GF-D8 (cell line): Measurements from ENCODE around the gene GALNT18.

Experiments
- DNase-seq: peaks from one replicate; lab custom pipeline; 2025; lab: John Stamatoyannopoulos, UW

GALNT18 gene

DNA sequence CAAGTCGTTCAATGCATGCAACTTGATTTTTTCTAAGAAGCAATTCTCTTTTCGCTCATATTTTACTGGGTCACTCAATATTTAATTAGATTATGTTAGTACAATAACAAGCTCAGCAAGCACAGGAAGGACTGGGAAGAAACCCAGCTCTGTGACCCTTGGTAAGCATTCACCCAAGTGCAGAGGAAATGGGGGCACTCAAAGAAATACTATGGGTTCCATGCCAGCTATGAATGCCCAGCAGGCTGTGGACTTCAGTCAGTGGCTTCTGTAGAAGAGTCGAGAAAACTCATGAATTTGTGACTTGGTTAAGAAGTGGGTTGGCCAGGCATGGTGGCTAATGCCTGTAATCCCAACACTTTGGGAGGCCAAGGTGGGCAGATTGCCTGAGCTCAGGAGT lies 123.6 kb downstream of the GALNT18 start:
- DNase-seq, result no peak

DNA sequence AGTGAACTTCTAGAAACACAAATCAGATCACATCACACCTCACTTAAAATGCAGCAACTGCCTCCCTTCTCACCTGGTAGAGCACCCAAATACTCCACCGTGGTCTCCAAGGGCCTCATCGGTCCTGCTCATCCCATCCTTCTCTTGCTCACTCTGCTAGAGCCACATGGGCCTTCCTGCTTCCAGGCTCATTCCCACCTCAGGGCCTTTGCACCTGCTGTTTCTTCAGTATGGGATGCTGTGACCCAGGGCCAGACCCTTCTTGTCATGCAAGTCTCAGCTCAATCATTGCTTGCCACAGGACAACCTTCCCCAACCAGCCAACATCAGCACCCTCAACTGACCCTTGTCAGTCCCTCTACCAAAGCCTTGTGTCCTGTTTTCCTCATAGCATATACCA lies 124.9 kb downstream of the GALNT18 start:
- no peak for DNase-seq

DNA sequence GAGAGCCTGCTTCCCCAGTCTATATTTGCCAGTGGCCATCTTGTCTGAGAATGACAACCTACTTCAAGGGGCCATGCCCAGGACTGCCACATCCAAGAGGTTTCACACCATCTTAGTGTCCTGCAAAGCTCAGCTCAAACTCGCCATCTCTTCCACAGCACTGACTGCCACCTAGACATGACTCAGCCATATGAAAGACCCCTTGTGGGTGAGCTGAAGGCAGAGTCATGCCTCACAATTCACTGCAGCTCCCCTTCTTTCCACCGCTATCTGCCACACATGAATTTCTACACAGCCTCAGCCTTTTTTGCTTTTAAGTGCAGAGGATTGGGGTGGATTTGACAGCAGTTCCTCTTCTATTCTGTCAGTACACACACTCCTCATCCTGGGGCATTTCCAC lies 127.5 kb downstream of the GALNT18 start:
- DNase-seq, result no peak

DNA sequence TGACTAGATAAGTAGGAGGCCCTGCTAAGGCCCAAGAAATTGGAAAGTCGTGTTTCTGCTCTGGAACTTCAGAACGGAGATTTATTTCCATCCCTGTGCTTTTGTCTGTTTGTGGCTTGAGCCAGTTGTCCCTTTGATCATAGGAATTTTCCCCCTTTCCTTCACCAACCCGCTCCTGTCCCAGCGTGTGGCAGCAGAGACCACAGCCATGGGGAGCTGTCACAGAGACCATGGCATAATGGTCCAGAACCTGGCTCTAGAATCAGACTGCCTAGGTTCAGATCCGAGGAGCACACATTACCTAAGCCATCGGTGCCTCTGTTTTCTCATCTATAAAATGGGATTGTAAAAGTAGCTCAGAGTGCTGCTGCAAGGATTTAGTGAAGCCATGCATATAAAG lies 128.1 kb downstream of the GALNT18 start:
- no peak for DNase-seq

DNA sequence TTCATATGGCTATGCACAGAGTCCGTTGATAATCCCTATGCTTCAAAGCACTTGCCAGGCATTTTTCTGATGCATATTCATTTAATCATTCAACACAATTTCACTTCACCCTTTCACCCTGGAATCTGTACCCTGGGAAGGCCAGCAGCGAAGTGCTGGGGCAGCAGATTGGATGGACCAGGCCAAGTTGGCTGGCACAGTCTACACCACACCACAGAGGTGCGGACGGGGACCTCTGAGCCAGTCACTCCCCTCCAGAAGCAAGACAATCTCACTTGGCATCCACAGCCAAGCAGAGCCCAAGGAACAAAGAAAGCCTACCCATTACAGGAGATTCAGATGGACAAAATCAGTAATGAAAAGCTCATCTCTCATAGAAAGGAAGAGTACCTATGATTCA lies 130.2 kb downstream of the GALNT18 start:
- no peak for DNase-seq

DNA sequence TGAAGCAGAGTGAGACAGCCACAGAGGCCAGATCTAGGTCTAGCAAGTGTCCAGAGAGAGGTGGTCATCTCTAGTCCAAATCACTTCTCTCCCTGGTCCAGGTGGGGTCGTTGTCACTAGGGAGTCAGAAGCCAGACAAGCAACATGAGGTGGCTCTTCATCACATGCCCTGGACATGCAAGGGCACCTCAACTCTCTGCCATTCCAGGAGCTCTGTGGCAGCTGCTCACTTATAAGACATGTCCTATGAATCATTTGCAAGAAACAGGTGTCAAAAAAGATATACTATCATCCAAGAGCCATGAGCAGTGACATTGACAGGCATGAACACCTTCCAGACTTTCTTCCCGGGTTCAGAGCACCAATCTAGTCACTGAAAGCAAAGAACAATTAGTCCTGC lies 130.8 kb downstream of the GALNT18 start:
- no peak for DNase-seq

DNA sequence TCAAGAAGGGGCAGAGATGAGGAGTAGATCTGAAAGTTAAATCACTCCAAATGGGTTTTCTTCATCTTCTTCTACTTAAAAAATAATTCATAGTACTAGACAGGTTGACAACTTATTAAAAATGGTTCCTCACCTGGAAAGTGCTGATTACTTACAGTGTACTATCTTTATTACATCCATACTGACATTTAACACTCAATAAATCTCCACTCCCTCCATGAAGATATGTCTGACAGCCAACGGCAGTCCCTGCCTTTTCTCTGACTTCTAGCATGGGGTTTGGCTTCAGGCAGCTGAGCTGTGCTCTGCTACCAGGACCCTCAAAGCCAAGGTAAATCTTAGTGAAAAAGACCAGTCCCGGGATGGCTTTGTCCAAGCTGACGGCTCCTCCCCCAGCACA lies 135.4 kb downstream of the GALNT18 start:
- no peak for DNase-seq

DNA sequence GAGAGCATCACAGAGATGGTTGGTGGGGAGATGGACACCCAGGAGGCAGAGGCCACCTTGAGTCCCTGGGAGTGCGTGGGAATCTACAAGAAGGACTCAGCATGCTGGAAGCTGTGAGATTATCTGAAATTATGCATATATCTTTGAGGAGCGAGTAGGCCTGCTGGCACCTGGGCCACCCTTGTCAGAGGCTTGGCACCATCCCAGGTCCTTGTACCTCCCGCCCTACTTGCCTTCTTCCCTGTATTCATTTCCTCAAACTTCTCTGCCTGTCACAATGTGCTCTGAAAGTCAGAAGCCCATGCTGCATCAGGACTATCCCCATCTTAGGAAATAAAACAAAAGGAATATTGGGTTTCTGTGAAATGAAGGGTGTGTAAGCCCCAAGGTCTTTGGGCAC lies 135.8 kb downstream of the GALNT18 start:
- no peak for DNase-seq

DNA sequence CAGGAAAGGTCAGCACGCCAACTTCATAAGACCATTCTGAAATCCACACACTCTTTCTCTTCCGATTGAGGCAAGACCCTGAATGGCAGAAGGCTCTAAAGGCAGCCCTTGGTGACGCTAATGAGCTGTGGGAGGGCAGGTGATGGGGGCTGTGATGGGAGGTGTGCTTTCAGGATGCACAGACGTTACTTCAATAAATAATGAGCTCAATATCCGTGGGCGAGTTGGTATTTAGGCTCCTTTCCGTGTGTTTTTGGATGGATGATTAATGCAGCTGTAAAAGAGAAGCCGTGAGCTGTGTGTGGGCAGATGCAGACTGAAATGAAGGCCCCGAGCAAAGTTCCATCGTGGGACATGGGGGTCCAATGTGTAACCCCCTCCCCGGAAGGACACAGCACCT lies 138.2 kb downstream of the GALNT18 start:
- DNase-seq, result no peak

DNA sequence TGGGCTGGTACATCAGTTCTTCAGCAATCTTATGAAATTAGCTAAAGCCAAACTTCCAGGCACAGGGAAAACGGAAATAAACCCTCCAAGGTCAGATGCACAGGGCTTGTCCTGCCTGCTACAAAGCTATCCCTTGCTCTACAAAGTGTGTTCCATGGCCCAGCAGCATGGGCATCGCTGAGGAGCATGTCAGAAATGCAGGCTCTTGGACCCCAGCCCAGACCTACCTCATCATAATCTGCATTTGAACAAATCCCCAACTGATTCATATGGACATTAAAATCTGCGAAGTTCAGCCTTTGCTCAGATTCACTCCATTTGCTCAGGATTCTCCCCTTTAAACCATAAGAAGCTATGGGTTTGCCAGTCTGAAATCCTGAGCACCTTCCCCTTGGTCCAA lies 139.1 kb downstream of the GALNT18 start:
- no peak for DNase-seq

DNA sequence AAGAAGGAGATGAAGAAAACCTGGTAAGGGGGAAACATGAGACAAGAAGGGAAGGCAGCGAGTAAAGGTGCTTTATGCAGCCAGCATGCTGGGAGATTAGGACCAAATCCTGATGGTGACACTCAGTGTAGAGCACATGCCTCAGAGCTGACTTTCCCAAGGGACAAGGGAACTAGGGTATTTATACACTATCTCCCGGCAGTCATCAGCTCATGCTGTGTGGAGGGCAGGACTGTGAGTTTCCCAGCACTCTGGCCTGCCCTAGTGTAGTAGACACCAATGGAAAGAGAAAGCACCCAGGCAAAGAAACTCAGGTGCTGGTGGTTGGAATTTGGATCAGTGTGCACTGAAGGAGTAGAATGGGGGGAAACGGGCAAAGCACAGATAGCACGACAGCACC lies 140.4 kb downstream of the GALNT18 start:
- no peak for DNase-seq

DNA sequence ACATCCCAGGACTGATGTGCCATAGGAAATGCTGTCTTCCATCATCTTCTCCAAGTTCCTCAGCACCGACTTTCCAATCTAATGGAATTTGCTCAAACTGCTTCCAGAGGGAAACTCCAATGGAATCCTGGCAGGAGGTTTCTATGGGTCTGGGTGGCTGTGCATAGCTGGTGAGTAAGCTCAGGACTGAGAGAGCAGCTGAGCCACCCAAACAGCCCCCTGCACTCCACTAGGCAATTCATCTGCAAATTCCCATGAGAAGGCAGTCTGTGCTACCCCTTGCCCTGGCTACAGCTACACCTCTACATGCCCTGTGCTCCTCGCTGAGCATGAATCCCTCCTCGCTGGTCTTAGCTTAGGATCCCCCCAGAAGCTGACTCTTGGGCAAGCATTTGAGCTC lies 140.8 kb downstream of the GALNT18 start:
- no peak for DNase-seq

DNA sequence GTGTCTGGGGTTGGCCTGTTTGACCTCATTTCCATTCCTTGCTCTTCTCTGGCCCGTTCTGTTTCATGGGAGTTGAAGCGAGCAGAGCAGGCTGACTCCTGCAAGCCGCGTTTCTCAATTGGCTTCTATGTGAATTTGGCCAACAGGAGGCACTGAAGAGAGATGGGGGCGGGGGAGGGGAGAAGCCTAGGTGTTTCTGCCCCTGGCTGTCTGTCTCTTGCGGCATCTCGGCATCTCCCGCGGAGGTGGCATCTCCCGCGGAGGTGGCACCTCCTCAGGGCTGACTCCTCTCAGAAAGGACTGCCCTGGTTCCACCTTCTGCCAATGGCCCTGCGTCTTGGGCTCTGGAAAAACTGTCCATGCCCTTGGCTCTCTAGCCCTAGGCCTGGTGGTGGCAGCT lies 143.1 kb downstream of the GALNT18 start:
- DNase-seq, result no peak

DNA sequence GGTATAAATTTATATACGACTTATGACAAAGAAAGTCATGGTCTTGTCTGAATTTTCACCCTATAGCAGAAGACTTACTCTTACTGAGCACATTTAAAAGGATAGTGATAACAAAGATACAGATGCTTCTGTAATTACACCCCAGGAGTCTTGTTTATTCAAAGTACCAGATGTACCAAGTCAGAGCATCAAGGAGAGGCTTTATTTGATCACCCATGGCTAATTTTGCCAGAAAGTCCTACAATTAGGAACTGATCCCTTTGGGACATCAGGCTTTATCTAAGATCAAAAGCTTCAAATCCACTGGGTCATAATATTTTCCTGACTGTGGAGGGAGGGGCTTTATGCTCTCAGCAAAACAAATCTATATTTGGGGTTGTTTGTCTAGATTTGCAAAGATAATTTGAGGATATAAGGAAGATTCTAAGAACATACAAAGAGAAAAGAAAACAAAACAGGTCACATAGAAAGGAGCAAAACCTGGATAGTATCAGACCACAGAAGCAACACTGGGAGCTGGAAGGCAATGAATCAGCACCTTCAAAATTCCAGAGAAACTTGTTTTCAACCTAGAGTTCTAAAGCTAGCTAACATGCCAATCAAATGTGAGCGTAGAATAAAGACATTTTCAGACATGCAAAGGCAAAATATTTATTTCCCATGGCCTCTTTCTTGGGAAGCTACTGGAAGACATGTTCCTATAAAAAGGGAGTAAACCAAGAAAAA lies 143.9 kb downstream of the GALNT18 start:
- no peak for DNase-seq

DNA sequence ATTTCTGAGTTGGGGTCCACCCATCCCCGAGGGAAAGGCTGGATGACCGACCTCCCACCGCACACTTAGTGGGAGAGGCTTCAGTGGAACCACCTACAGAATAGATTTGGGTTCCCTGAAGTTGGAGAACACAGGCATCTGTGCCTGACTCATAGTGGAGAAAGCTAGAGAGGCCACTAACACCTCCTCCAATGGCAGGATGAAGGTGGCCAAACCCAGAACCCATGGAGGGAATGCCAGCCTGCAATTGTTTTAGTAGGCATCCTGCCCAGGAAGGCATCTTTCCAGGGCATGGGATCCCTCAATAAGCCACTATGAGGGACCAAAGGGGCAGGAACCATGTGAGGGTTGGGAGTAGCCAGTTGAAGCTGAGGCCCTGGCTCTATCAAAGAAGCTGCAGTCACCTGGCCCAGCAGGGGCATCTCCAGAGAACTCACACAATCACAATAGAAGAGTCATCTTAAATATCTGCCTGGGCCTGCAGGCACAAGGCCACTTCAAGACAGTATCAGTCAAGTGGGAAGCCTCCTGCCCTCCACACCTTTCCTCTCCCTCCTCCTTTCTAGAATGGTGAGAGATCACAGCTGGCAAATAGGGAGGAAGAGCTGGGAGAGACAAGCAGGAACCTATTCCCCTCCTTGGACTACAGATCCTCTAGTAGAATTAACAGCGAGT lies 144.7 kb downstream of the GALNT18 start:
- no peak for DNase-seq

DNA sequence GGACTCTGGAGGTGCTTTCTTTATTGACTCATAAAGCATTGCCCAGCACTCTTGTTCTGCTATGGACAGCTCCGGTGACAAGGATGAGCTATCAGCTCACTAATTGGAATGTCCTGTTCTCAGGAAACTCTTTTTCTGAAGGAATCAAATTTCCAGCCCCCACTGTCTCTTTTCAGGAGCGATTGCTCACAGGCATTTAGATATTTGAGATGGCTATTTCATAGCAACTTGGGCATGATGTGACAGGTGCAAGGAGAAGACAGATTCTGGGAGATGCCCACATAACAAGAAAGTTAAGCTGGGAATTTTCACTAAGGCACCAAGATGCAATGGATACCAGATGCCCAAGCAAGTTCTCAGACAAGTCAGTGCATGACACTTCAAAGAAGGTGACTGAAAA lies 145.3 kb downstream of the GALNT18 start:
- no peak for DNase-seq

DNA sequence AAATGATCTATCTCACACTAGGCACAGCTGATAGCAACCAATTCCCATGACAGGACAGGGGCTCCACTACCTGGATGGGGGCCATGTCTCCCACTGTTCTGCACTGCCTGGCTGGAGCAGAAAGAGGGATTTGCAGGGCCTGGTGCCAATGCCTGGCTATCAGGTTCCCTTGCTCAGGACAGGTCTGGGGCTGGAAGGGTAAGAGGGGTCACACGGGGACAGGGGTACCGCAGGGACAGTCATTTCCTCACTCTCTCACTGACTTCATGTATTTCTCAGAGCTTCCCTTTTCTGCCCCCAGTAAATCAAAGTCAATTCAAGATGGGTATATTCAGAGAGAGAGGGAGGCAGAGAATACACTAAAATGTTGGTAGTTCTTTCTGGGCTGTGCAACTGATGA lies 149.7 kb downstream of the GALNT18 start:
- DNase-seq, result no peak

DNA sequence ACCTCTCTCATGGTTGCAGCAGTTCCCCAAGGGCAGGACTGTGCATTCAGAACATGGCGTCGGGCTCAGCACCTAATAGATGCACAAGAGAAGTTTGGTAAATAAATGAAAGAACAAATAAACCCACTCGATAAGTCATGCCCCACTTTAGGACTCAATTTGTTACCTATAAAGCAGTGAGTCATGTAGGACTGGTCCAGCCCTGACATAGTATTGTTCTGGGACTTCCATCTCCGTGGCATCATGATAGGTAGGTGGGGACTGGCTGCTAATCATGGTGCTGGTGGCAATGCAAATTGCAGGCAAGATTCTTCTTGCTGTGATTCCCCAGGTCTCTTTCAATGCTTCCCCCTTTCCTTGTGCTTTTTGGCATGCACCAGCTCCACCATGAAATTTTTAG lies 150.6 kb downstream of the GALNT18 start:
- no peak for DNase-seq

DNA sequence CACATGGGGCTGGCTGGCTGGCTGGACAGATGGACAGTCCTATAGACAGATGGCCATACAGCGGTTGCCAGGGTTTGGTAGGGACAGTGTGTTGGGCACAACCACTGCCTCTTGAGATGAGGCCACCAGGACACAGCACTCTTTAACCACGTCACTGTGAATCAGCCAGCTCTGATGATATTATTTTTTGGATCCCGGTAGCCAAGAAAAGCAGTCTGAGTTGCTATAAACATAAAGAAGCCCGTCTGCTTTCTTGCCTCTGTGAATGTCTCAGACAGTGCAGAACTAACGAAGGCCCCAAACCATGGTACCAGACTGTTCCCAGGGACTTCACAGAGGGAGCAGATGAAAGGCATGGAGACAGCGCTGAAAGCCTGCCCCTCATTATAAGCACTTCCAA lies 152.9 kb downstream of the GALNT18 start:
- DNase-seq, result no peak

DNA sequence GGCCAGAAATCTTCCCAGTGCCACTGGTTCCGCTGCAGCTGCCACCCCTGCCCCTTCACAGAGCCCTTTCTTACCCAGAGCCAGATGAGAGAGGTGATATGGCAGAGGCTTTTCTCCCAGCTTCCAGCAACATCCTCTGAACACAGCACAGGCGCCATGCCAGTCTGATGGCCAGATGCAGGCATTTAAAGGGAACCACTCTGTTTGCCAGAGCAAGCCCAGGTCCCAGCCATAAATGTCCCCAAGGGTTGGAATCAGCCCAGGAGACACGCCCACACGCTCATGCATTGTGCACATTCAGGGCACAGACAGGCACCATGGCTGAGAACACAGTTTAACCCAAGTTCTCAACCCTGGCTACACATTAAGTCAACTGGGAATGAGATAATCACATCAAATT lies 154.5 kb downstream of the GALNT18 start:
- DNase-seq, result no peak

DNA sequence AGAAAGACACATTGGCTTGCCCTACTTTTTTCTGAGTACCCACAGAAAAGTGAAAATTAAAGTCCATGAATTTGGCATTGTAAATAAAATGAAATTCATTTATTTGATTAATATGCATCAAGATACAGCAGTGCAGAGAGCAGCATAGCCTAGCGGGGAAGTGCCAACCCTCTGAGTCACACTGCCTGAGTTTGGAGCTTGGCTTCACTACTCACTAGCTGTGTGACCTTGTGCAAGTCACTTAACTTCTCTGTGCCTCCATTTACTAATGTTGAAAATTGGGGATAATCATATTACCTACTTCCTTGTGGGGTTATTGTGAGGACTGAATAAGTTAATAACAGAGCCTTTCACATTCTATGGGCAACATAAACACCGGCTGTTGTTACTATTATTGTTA lies 157.2 kb downstream of the GALNT18 start:
- DNase-seq, result no peak

DNA sequence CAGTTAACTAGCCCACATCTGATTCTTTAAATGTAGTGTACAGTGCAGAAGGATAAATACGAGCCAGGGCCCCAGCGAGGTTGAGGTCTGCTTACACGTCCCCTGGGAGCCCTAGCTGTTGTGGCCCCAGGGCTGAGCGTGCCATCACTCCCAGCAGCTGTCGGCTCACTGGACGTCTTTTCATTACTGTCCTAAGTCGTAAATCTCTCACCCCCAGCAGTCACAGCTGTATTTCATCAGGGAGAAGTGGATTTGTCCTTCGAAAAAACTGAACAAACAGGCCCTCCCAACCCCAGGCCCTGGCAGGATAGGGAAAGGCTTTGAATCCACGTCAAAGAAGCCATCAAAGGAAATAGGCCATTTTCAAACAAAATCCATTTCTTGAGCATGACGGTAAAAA lies 158.4 kb downstream of the GALNT18 start:
- no peak for DNase-seq

DNA sequence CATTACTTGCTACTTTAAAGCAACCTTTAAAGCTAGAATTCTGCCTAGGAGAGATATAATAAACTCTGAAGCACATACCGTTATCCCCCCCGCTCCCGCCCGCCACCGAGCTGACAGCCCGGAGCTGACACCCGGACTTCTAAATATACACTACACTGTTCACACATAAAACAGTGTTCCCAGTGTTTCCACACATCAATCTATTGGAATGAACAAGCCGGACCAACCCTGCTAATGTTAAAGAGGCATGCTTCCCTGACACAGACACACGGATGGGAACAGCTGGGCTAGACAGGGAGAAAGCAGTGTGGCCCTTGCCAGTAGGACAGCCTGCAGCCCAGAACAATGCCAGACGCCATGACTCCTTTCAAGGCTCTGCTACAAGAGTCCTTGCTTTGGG lies 160.3 kb downstream of the GALNT18 start:
- no peak for DNase-seq

DNA sequence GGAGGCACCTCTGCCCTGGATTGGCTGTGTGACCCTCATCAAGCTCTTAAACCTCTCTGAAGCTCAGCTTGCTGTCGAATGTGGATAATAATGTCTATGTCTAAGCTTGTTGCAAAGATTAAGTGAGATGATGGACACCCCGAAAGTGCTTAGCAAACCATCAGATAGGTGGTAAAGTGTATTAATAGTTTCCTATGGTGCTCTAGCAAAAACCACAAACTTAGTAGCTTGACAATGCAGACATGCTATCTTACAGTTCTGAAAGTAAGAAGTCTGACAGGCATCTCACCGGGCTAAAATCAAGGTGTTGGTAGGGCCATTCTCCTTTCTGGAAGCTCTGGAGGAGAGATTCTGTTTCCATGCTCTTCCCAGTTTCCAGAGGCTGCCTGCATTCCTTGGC lies 162.2 kb downstream of the GALNT18 start:
- DNase-seq, result no peak
